Gastroesophageal sphincter (tissue), 3 donors: ENCODE measurements around the gene BBOF1.

ENCODE experiments used
- CTCF ChIP-seq, 4 experiments: fragments of 200-600 bp in 2 of 4; fragments of 450-650 bp in 2 of 4; sonication (generic) in 1 of 4; IDR thresholded peaks; one replicate each; pipeline ENCODE4 v1.5.1; 2017 to 2019; ENCODE audit warnings: antibody characterized with exemption in 4 of 4, mild to moderate bottlenecking in 2 of 4, moderate library complexity in 2 of 4
- EP300 ChIP-seq: sonication (generic); formaldehyde crosslinking; IDR thresholded peaks from one replicate; pipeline ENCODE4 v1.6.1; 2017; ENCODE audit warnings: antibody characterized with exemption, mild to moderate bottlenecking
- POLR2A ChIP-seq, 2 donors: fragments of 450-650 bp; IDR thresholded peaks; one replicate each; pipeline ENCODE4 v1.6.1; 2017; ENCODE audit warnings: antibody characterized with exemption in 2 of 2, mild to moderate bottlenecking in 2 of 2, moderate library complexity in 1 of 2

- peak in 1 of 4 experiments; percentile 43 for TF ChIP-seq CTCF (IDR thresholded peaks at IDR 0.05)
- TF ChIP-seq POLR2A (IDR thresholded peaks at IDR 0.05): peak; percentile 93 to 96
- TF ChIP-seq EP300: no peak
These were observed at the start of gene BBOF1, which contains the start of gene ENTPD5 for GRCh38 chr14:74018586-74019407.
